Activated T-helper 2 cell treated with anti-CD3 and anti-CD28 coated beads, Interferon-gamma antibody, Interleukin-2, Interleukin-4, amounts not matched to agents 10 μg/mL and 5 μg/mL and 100 μg/mL, durations not matched to agents 14 hours and 24 hours and 36 hours (primary cell): ENCODE measurements around the gene LCA5. TPM values are rescaled to one million over a fixed set of nuclear protein-coding genes. Genes with fewer than 3 reads are reported as not detected.

Experiments used
- DNase-seq: peaks from one replicate; pipeline ENCODE4 v3.0.0; 2021; ENCODE audit warnings: low spot score
- H3K27ac Mint-ChIP-seq: one replicate; pipeline ENCODE4 v1.8.0; 2021; ENCODE audit warnings: mixed read lengths
- H3K27me3 Mint-ChIP-seq: one replicate; pipeline ENCODE4 v1.8.0; 2021; ENCODE audit warnings: low read depth, mixed read lengths
- H3K36me3 Mint-ChIP-seq: one replicate; pipeline ENCODE4 v1.8.0; 2021; ENCODE audit warnings: low read depth, mixed read lengths
- H3K4me1 Mint-ChIP-seq: one replicate; pipeline ENCODE4 v1.8.0; 2021; ENCODE audit warnings: low read depth, mixed read lengths
- H3K4me3 Mint-ChIP-seq: one replicate; pipeline ENCODE4 v1.8.0; 2021; ENCODE audit warnings: low read depth, mild to moderate bottlenecking, moderate library complexity, mixed read lengths
- H3K9me3 Mint-ChIP-seq: one replicate; pipeline ENCODE4 v1.8.0; 2021; ENCODE audit warnings: mixed read lengths
- intact Hi-C: fragments of 100-400 bp; cut with micrococcal nuclease; formaldehyde crosslinking; loops from one replicate; pipeline ENCODE4 v1.15.1; 2023
- total RNA-seq: library from RNA; stranded (reverse); gene quantifications from 2 replicates; pipeline ENCODE4 v1.2.3, GENCODE V29; 2022

The LCA5 gene
- total RNA-seq, 1 donor from 2014 or later, result 0.09 TPM

GRCh38 chr6:79525272-79526100, 11.7 kb downstream of the LCA5 start:
- H3K4me3 Mint-ChIP-seq, result no peak overlapping the region
- no peaks in the 10 kb centered on the region for H3K4me1 Mint-ChIP-seq
- intact Hi-C loops, result no loop called here
- DNase-seq, result no peak
- no peak overlapping the region for H3K27ac Mint-ChIP-seq
- no peaks in the 10 kb centered on the region for H3K36me3 Mint-ChIP-seq
- no peaks in the 10 kb centered on the region for H3K9me3 Mint-ChIP-seq
- peaks cover 3% of the 10 kb centered on the region for H3K27me3 Mint-ChIP-seq

- no peak for DNase-seq
- H3K4me3 Mint-ChIP-seq, result no peak overlapping the region
- no peak overlapping the region for H3K27ac Mint-ChIP-seq
- H3K9me3 Mint-ChIP-seq, result no peaks in the 10 kb centered on the region
- peaks cover 3% of the 10 kb centered on the region for H3K27me3 Mint-ChIP-seq
- intact Hi-C loops, result no loop called here
- H3K36me3 Mint-ChIP-seq, result no peaks in the 10 kb centered on the region
- no peaks in the 10 kb centered on the region for H3K4me1 Mint-ChIP-seq
Observed at GRCh38 chr6:79524065-79524464, 13.2 kb downstream of the LCA5 start.

GRCh38 chr6:79522609-79523008, 14.6 kb downstream of the LCA5 start:
- Mint-ChIP-seq H3K36me3 (no peaks in the 10 kb centered on the region), H3K27me3 (peaks cover 3% of the 10 kb centered on the region), H3K4me1 (no peaks in the 10 kb centered on the region), H3K4me3 (no peak overlapping the region), H3K27ac (no peak overlapping the region), H3K9me3 (no peaks in the 10 kb centered on the region)
- intact Hi-C loops, result no loop called here
- no peak for DNase-seq

DNA sequence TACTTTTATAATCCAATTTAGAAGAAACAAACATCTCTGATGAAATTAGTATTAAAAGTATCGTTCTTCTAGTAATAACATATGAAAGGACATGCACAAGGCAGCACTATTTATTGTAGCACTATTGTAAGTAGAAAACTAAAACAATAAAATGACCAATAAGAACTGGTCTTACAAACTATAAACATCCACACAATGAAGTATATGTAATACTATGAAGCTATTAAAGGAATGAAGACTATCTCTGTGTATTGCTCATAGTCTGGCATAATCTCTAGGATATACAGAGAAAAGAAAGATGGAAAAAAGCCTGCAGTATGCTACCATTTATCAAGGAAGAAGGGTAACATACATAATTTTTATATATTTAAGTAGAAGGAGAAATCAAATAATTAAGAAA, 16.7 kb downstream of the LCA5 start:
- no peaks in the 10 kb centered on the region for H3K4me1 Mint-ChIP-seq
- no peaks in the 10 kb centered on the region for H3K9me3 Mint-ChIP-seq
- DNase-seq, result no peak
- H3K4me3 Mint-ChIP-seq, result no peak overlapping the region
- H3K36me3 Mint-ChIP-seq, result no peaks in the 10 kb centered on the region
- no peak overlapping the region for H3K27ac Mint-ChIP-seq
- peaks cover 3% of the 10 kb centered on the region for H3K27me3 Mint-ChIP-seq
- intact Hi-C loops, result no loop called here

DNA sequence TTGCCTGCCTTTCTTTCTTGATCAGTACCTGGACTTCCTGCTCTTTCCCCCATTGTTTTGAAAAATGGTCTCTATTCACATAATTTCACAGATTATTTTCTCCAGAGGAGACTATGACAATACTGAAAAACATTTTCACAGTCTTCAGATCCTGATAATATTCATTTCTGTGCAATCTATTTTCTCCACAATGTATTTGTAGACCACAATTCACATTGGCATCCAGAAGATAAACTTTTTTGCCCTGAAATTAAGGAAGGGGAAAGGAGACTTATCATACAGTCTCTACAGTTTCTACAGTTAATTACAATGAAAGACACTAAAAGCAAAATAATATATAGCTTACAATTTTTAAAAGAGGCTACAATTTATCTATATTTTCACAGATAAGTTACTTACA, 18.4 kb downstream of the LCA5 start:
- Mint-ChIP-seq H3K36me3 (no peaks in the 10 kb centered on the region), H3K4me1 (no peaks in the 10 kb centered on the region), H3K27ac (no peak overlapping the region), H3K27me3 (peaks cover 3% of the 10 kb centered on the region), H3K9me3 (no peaks in the 10 kb centered on the region), H3K4me3 (no peak overlapping the region)
- intact Hi-C loops, result no loop called here
- no peak for DNase-seq

GRCh38 chr6:79515436-79515835, 21.8 kb downstream of the LCA5 start:
- no peaks in the 10 kb centered on the region for H3K36me3 Mint-ChIP-seq
- no peaks in the 10 kb centered on the region for H3K27me3 Mint-ChIP-seq
- H3K4me1 Mint-ChIP-seq, result no peaks in the 10 kb centered on the region
- intact Hi-C loops, result no loop called here
- H3K4me3 Mint-ChIP-seq, result no peak overlapping the region
- H3K9me3 Mint-ChIP-seq, result no peaks in the 10 kb centered on the region
- DNase-seq, result no peak
- no peak overlapping the region for H3K27ac Mint-ChIP-seq

DNA sequence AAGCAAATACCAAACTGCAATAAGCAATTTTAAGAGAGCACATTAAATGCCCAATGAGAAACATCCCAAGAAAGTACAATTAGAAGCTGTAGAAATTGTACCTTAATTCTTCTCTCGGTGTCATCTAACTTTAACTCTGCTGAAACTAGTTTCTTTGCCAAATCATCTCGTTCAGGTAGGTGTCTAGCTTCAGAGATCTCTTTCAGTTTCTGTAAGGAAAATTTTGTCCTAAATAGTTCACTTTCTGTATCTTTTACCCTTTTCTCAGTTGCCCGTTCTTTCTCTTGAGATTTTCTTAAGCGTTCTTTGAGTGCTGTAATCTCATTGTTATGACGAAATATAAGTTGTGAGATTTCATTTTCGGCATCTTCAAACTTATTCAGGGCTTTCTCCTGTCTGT, 24.1 kb downstream of the LCA5 start:
- no peaks in the 10 kb centered on the region for H3K4me1 Mint-ChIP-seq
- H3K27ac Mint-ChIP-seq, result no peak overlapping the region
- H3K27me3 Mint-ChIP-seq, result no peaks in the 10 kb centered on the region
- H3K4me3 Mint-ChIP-seq, result no peak overlapping the region
- intact Hi-C loops, result no loop called here
- H3K9me3 Mint-ChIP-seq, result no peaks in the 10 kb centered on the region
- no peak for DNase-seq
- H3K36me3 Mint-ChIP-seq, result no peaks in the 10 kb centered on the region

DNA sequence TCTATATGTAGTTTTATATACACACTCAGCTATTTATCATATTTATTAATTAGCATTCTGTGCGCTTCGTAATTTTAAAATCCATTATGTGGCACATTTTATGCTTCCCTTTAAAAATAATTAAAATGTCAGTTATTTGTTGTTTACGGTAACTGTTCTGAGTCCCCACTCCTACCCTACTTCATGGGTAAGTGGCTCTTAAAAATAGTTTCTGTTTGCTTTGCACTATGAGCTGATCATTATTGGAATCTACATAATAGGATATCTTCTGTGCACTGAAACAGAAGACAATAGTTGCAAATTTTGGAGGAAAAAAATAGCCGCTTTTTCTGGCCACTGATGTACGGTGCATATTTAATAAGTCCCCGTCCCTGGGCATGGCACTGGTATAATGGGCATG, 25.2 kb downstream of the LCA5 start:
- no peak overlapping the region for H3K27ac Mint-ChIP-seq
- H3K36me3 Mint-ChIP-seq, result no peaks in the 10 kb centered on the region
- no peaks in the 10 kb centered on the region for H3K4me1 Mint-ChIP-seq
- H3K27me3 Mint-ChIP-seq, result no peaks in the 10 kb centered on the region
- no peak for DNase-seq
- H3K9me3 Mint-ChIP-seq, result no peaks in the 10 kb centered on the region
- no peak overlapping the region for H3K4me3 Mint-ChIP-seq
- intact Hi-C loops, result no loop called here

DNA sequence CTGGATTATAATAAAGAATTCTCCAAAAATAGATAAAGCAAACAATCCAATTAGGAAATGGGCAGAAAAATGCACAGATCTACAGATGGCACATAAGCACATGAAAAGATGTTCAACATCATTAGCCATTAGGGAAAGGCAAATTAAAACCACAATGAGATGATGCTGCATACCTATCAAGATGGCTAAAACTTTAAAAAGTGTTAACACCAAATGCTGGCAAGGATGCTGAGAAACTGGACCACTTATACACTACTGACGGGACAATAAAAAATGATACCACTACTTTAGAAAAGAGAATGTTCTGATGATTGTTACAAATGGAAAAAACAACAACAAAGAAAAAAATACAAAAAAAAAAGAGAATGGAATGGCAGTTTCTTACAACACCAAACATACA, 26.5 kb downstream of the LCA5 start:
- H3K4me3 Mint-ChIP-seq, result no peak overlapping the region

DNA sequence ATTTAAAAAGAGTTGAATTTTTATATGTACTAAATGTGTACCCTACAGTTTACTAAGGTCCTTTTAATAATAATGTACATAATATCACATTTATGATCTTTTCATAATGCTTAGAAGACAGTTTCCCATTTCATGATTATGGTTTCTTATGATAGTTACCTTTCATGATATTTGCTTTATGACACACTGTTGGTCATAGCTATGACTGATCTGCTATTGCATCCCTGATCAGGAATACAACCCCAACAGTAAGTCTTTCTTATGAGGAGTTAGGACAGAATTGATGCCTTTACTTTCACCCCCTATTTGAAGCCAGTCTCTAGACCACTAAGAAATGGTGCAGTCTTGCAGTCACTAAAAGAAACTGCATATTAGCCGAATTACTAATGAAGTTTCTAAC, 31.0 kb downstream of the LCA5 start:
- intact Hi-C loops, result no loop called here
- DNase-seq, result no peak
- Mint-ChIP-seq H3K27me3 (no peaks in the 10 kb centered on the region), H3K4me3 (no peak overlapping the region), H3K4me1 (no peaks in the 10 kb centered on the region), H3K36me3 (no peaks in the 10 kb centered on the region), H3K27ac (no peak overlapping the region), H3K9me3 (no peaks in the 10 kb centered on the region)

More for the DNA sequence above, 26.5 kb downstream of the LCA5 start:
- no peak for DNase-seq
- no peaks in the 10 kb centered on the region for H3K4me1 Mint-ChIP-seq
- intact Hi-C loops, result no loop called here
- no peak overlapping the region for H3K27ac Mint-ChIP-seq
- H3K9me3 Mint-ChIP-seq, result no peaks in the 10 kb centered on the region
- no peaks in the 10 kb centered on the region for H3K27me3 Mint-ChIP-seq
- H3K36me3 Mint-ChIP-seq, result no peaks in the 10 kb centered on the region

DNA sequence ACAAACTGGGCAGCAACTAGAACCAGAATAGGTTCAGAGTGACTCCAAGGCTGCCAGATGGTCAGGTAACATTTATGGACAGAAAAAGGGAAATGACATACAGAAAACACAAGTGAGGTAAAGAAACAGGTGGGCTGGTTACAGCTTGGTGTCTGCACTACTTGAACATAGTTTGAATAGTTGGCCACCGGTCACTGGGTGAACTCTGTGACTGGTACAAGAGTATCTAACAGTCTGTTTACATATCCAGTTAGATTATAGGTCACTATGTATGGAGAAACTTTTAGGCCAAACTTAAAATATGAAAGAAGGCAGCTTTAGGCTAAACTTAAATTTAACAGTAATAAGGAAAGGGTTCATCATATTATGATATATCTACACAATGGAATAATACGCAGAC, 32.9 kb downstream of the LCA5 start:
- no peak overlapping the region for H3K27ac Mint-ChIP-seq
- no peaks in the 10 kb centered on the region for H3K36me3 Mint-ChIP-seq
- intact Hi-C loops, result no loop called here

GRCh38 chr6:79498842-79499241, 38.4 kb downstream of the LCA5 start:
- Mint-ChIP-seq H3K4me3 (no peak overlapping the region), H3K27me3 (no peaks in the 10 kb centered on the region), H3K4me1 (no peaks in the 10 kb centered on the region), H3K9me3 (no peaks in the 10 kb centered on the region), H3K27ac (no peak overlapping the region), H3K36me3 (no peaks in the 10 kb centered on the region)
- intact Hi-C loops, result no loop called here
- no peak for DNase-seq

More for the DNA sequence above, 32.9 kb downstream of the LCA5 start:
- Mint-ChIP-seq H3K9me3 (no peaks in the 10 kb centered on the region), H3K27me3 (no peaks in the 10 kb centered on the region), H3K4me1 (no peaks in the 10 kb centered on the region), H3K4me3 (no peak overlapping the region)
- DNase-seq, result no peak

DNA sequence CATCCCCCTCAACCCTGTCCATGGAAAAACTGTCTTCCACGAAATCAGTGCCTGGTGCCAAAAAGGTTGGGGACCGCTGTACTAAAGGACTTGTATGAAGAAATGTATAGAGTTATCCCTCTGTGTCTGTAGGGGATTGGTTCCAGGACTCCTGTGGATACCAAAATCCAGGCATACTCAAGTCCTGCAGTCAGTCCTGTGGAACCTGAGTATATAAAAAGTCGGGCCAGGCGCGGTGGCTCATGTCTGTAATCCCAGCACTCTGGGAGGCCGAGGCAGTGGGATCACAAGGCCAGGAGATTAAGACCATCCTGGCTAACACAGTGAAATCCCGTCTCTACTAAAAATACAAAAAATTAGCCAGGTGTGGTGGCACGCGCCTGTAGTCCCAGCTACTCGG, 42.0 kb downstream of the LCA5 start:
- Mint-ChIP-seq H3K4me3 (no peak overlapping the region), H3K27me3 (no peaks in the 10 kb centered on the region), H3K36me3 (no peaks in the 10 kb centered on the region), H3K27ac (no peak overlapping the region), H3K4me1 (no peaks in the 10 kb centered on the region), H3K9me3 (no peaks in the 10 kb centered on the region)
- no peak for DNase-seq
- intact Hi-C loops, result no loop called here

- Mint-ChIP-seq H3K9me3 (no peaks in the 10 kb centered on the region), H3K27me3 (no peaks in the 10 kb centered on the region), H3K4me1 (no peaks in the 10 kb centered on the region), H3K4me3 (no peak overlapping the region), H3K36me3 (no peaks in the 10 kb centered on the region), H3K27ac (no peak overlapping the region)
- intact Hi-C loops, result no loop called here
- no peak for DNase-seq
Observed at GRCh38 chr6:79494841-79495240, 42.4 kb downstream of the LCA5 start.
